Fibroblast of lung (primary cell): ENCODE measurements around the gene CAMK1D. TPM values are rescaled to one million over a fixed set of nuclear protein-coding genes. Genes with fewer than 3 reads are reported as not detected.

ENCODE experiments used
- DNase-seq, 2 donors: peaks; one replicate each; pipeline versions ENCODE4 v3.0.0 to v3.0.0-alpha.2; 2010; ENCODE audit warnings: low read depth in 2 of 2
- H2AFZ ChIP-seq: 2 replicates; pipeline ENCODE4 v1.5.1; 2012; ENCODE audit warnings: low read length, control low read depth, inconsistent platforms
- H3K27ac ChIP-seq: 2 replicates; pipeline ENCODE4 v1.5.1; 2011; ENCODE audit warnings: low read length, control low read depth; ENCODE audit not compliant: insufficient read depth
- H3K27me3 ChIP-seq: 2 replicates; pipeline ENCODE4 v1.5.1; 2011; ENCODE audit warnings: mild to moderate bottlenecking, low read length; ENCODE audit not compliant: control insufficient read depth, insufficient read depth
- H3K36me3 ChIP-seq: 2 replicates; pipeline ENCODE4 v1.5.1; 2011; ENCODE audit warnings: low read length; ENCODE audit not compliant: control insufficient read depth, insufficient read depth
- H3K4me1 ChIP-seq: 2 replicates; pipeline ENCODE4 v1.5.1; 2011; ENCODE audit warnings: low read length; ENCODE audit not compliant: control insufficient read depth, insufficient read depth; ENCODE audit errors: extremely low read depth
- H3K4me2 ChIP-seq: 2 replicates; pipeline ENCODE4 v1.5.1; 2011; ENCODE audit warnings: low read length, control low read depth; ENCODE audit not compliant: insufficient read depth; ENCODE audit errors: extremely low read depth
- H3K4me3 ChIP-seq, 4 experiments: fragments of 200-600 bp in 1 of 4; sonication (generic) in 1 of 4; replicated peaks in 1 of 4; 2 replicates each; pipeline ENCODE4 v1.5.1; 2011 to 2016; ENCODE audit warnings: low read length in 4 of 4, low read depth in 3 of 4, mild to moderate bottlenecking in 3 of 4, control low read depth in 2 of 4, inconsistent platforms in 1 of 4, mixed read lengths in 1 of 4; ENCODE audit not compliant: insufficient read depth in 1 of 4; ENCODE audit errors: control extremely low read depth in 1 of 4
- H3K79me2 ChIP-seq: 2 replicates; pipeline ENCODE4 v1.5.1; 2012; ENCODE audit warnings: mild to moderate bottlenecking, low read length, inconsistent platforms; ENCODE audit not compliant: control insufficient read depth, insufficient read depth
- H3K9ac ChIP-seq: 2 replicates; pipeline ENCODE4 v1.5.1; 2011; ENCODE audit warnings: mild to moderate bottlenecking, low read length, control low read depth; ENCODE audit not compliant: insufficient read depth
- H3K9me3 ChIP-seq: 2 replicates; pipeline ENCODE4 v1.5.1; 2012; ENCODE audit warnings: low read depth, low read length; ENCODE audit not compliant: control insufficient read depth, insufficient read depth
- H4K20me1 ChIP-seq: 2 replicates; pipeline ENCODE4 v1.5.1; 2011; ENCODE audit warnings: low read length; ENCODE audit not compliant: control insufficient read depth, insufficient read depth; ENCODE audit errors: extremely low read depth
- CTCF ChIP-seq, 2 donors: IDR thresholded peaks in 1 of 2; conservative IDR thresholded peaks in 1 of 2; 1 replicate in 1 of 2; 2 replicates in 1 of 2; pipeline ENCODE4 v1.5.1; 2011 to 2012; ENCODE audit warnings: low read length in 2 of 2, control low read depth in 1 of 2, inconsistent platforms in 1 of 2, low read depth in 1 of 2, mild to moderate bottlenecking in 1 of 2
- EZH2 ChIP-seq: IDR thresholded peaks from 2 replicates; pipeline ENCODE4 v1.5.1; 2012; ENCODE audit warnings: low read length, control low read depth, mild to moderate bottlenecking; ENCODE audit errors: missing control alignments
- polyA plus RNA-seq, 2 donors: library from polyadenylated mRNA; depleted of rRNA in 1 of 2; stranded (reverse) in 1 of 2; unstranded in 1 of 2; fragments of >200 nt; gene quantifications; 2 replicates each; pipeline ENCODE4 v1.2.1, GENCODE V29; 2011 to 2012; ENCODE audit warnings: missing spikeins in 1 of 2
- total RNA-seq: library from RNA; depleted of rRNA; stranded (reverse); fragments of >200 nt; gene quantifications from 2 replicates; pipeline ENCODE4 v1.2.1, GENCODE V29; 2014

The CAMK1D gene
- total and polyA plus RNA-seq, 2 donors (not counting 1 experiment from before 2014, with no cell fraction given), result 2.3 TPM

- Histone ChIP-seq H3K79me2 (no peaks in the 10 kb centered on the region), H3K36me3 (no peaks in the 10 kb centered on the region), H3K4me3 (no peak overlapping the region), H3K27me3 (no peaks in the 10 kb centered on the region), H3K27ac (no peak overlapping the region), H3K9ac (no peak overlapping the region), H4K20me1 (no peaks in the 10 kb centered on the region), H3K4me1 (no peaks in the 10 kb centered on the region), H3K4me2 (no peak overlapping the region), H2AFZ (no peak overlapping the region), H3K9me3 (no peaks in the 10 kb centered on the region)
- TF ChIP-seq CTCF (conservative IDR thresholded peaks at IDR 0.05 in 1 of 2, IDR thresholded peaks at IDR 0.05 in 1 of 2; ENCODE audit: low read depth in 1 of 2, low read length in 2 of 2), result no peak
- no peak for TF ChIP-seq EZH2
- no peak for DNase-seq
Measured at GRCh38 chr10:12791728-12792127, 442.4 kb downstream of the CAMK1D start.

GRCh38 chr10:12792889-12793556 lies 443.7 kb downstream of the CAMK1D start:
- no peaks in the 10 kb centered on the region for H3K4me1 ChIP-seq
- H2AFZ ChIP-seq, result no peak overlapping the region
- TF ChIP-seq CTCF (conservative IDR thresholded peaks at IDR 0.05 in 1 of 2, IDR thresholded peaks at IDR 0.05 in 1 of 2; ENCODE audit: low read depth in 1 of 2, low read length in 2 of 2) (no peak), EZH2 (no peak)
- H3K9ac ChIP-seq, result no peak overlapping the region
- no peak overlapping the region for H3K4me2 ChIP-seq
- no peaks in the 10 kb centered on the region for H3K79me2 ChIP-seq
- H3K36me3 ChIP-seq, result no peaks in the 10 kb centered on the region
- H3K9me3 ChIP-seq, result no peaks in the 10 kb centered on the region
- H3K27ac ChIP-seq, result no peak overlapping the region
- DNase-seq, result no peak
- H3K4me3 ChIP-seq, result no peak overlapping the region
- no peaks in the 10 kb centered on the region for H3K27me3 ChIP-seq
- no peaks in the 10 kb centered on the region for H4K20me1 ChIP-seq

GRCh38 chr10:12795315-12796110 lies 446.2 kb downstream of the CAMK1D start:
- H3K36me3 ChIP-seq, result no peaks in the 10 kb centered on the region
- H3K79me2 ChIP-seq, result no peaks in the 10 kb centered on the region
- no peaks in the 10 kb centered on the region for H3K4me1 ChIP-seq
- no peak overlapping the region for H3K27ac ChIP-seq
- H3K27me3 ChIP-seq, result no peaks in the 10 kb centered on the region
- no peak overlapping the region for H3K9ac ChIP-seq
- H3K4me2 ChIP-seq, result no peak overlapping the region
- no peaks in the 10 kb centered on the region for H4K20me1 ChIP-seq
- TF ChIP-seq EZH2, result no peak
- no peak for TF ChIP-seq CTCF (conservative IDR thresholded peaks at IDR 0.05 in 1 of 2, IDR thresholded peaks at IDR 0.05 in 1 of 2; ENCODE audit: low read depth in 1 of 2, low read length in 2 of 2)
- H2AFZ ChIP-seq, result no peak overlapping the region
- H3K4me3 ChIP-seq, result no peak overlapping the region
- DNase-seq, result no peak
- H3K9me3 ChIP-seq, result no peaks in the 10 kb centered on the region
